Measurements from ENCODE around the gene TSACC. TPM values are rescaled to one million over a fixed set of nuclear protein-coding genes. Genes with fewer than 3 reads are reported as not detected.

The TSACC gene
- polyA plus RNA-seq (2013), result 1.2 and 1.3 TPM in 2 replicates

DNA sequence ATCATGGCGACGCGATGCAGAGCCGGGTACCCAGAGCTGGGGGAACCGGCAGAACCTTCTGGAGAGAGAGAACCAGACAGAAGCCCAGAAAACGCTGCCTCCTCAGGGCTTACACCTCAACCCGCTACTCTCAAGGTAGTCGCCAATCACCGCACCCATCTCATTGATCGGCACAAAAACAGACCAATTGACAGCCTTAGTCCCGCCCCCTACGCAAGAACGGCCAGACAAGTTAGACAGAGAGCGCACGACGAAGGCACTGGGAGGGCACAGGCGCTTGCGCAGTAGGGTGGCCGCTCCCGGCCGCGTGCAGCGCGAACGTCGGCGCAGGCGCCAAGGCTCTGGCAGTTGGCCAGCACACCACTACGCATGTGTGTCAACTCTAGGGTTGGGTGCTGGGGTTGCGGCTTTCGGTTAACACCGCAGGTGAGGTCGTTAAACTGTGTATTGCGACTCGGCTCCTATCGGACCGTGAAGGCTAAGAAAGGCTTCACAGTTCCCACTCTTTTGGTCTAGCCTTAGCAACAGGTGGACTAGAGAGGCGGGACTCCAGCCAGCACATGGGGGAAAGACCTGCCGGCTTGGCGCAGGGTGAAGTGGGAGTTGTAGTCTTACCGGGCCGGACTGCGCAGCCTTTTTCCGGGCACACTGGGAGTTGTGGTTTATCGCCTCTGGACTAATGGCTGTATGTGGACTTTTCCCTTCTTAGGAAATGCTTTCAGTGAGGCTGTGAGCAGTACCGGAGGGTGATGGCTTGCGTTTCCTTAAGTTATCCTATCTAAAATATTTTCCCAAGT lies at the start of gene TSACC, which contains the start of gene CCT3:
TSACC (plus strand) TSS at position 347 of the 797 bp plus-strand sequence. CDS start 1,232 bp downstream, outside the sequence.
CCT3 (minus strand) TSS at position 113 of the 797 bp plus-strand sequence; CDS start at position 5, 108 bp downstream.
- peak within 1 kb of the TSS; percentile 97 for H3K4ac ChIP-seq (ENCODE audit: low read depth, low read length)
- H3K4me3 ChIP-seq (ENCODE audit: low read depth, low read length), result peak within 1 kb of the TSS; percentile 92
- H2BK12ac ChIP-seq (ENCODE audit: low read length), result no peak within 1 kb of the TSS
- DNase-seq, result peak; percentile 99 to 100
- H3K4me1 ChIP-seq (ENCODE audit: control insufficient read depth in 1 of 2, insufficient read depth in 2 of 2, low read length in 2 of 2), result peaks cover 3 to 4% of the 10 kb centered on the region in 2 experiments
- H4K8ac ChIP-seq (ENCODE audit: low read depth, low read length), result peak within 1 kb of the TSS; percentile 91
- peak within 1 kb of the TSS; percentile 96 for H3K9ac ChIP-seq (ENCODE audit: low read length)
- H3K18ac ChIP-seq (ENCODE audit: low read length), result peak within 1 kb of the TSS; percentile 78
- H4K91ac ChIP-seq (ENCODE audit: low read depth, low read length), result peak within 1 kb of the TSS; percentile 75
- H3K79me1 ChIP-seq (ENCODE audit: low read length), result peaks cover 5% of the 10 kb centered on the region
- H2AK5ac ChIP-seq (ENCODE audit: low read length), result no peak within 1 kb of the TSS
- H3K9me3 ChIP-seq (ENCODE audit: insufficient read depth, low read depth, low read length), result no peaks in the 10 kb centered on the region
- peak within 1 kb of the TSS; percentile 83 for H3K14ac ChIP-seq (ENCODE audit: low read length)
- H3K27ac ChIP-seq (ENCODE audit: low read depth, low read length), result peak within 1 kb of the TSS; percentile 59
- no peak within 1 kb of the TSS for H3K23ac ChIP-seq (ENCODE audit: low read length)
- peaks cover 9% of the 10 kb centered on the region for H3K79me2 ChIP-seq (ENCODE audit: control insufficient read depth, insufficient read depth, low read length, poor library complexity)
- WGBS (ENCODE audit: extremely low coverage, insufficient coverage, insufficient read length), result no CpG with 5 or more reads among the region's 47 CpGs
- H2AFZ ChIP-seq (ENCODE audit: insufficient read depth, low read length, poor library complexity), result peak within 1 kb of the TSS; percentile 81
- H3K4me2 ChIP-seq (ENCODE audit: low read length), result peak within 1 kb of the TSS; percentile 88
- no peaks in the 10 kb centered on the region for H3K27me3 ChIP-seq (ENCODE audit: insufficient read depth, low read length)
- peaks cover 5 to 14% of the 10 kb centered on the region in 2 experiments for H3K36me3 ChIP-seq (ENCODE audit: control insufficient read depth in 1 of 2, insufficient read depth in 2 of 2, low read length in 2 of 2)
- H4K12ac ChIP-seq (ENCODE audit: low read depth, low read length), result peak within 1 kb of the TSS; percentile 90
- no peak within 1 kb of the TSS for H2BK5ac ChIP-seq (ENCODE audit: low read depth, low read length, poor library complexity)
- H2BK120ac ChIP-seq (ENCODE audit: insufficient read depth, low read length, poor library complexity), result peak within 1 kb of the TSS; percentile 67

DNA sequence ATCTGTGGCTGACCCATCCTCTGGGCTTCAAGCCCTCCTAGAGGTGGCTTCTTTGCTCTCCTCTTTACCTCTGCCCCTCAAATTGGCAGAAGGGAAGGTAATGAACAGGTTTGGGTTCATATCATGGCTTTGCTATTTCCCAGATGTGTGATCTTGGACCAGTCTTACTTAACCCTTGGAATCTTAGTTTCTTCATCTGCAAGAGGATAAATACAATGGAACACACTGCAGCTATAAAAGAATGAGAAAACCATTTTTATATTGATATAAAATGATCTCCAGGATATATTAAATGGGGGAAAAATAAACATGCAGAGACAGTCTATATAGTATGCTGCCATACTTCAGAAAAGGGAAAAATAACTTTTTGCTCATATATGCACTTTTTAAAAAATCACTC lies 48.5 kb upstream of the TSACC start:
- peaks cover 3 to 5% of the 10 kb centered on the region in 2 experiments for H3K4me1 ChIP-seq (ENCODE audit: control insufficient read depth in 1 of 2, insufficient read depth in 2 of 2, low read length in 2 of 2)
- no peak overlapping the region for H3K18ac ChIP-seq (ENCODE audit: low read length)
- no peak overlapping the region for H3K9ac ChIP-seq (ENCODE audit: low read length)
- H3K4me2 ChIP-seq (ENCODE audit: low read length), result no peak overlapping the region
- no peak overlapping the region for H3K4me3 ChIP-seq (ENCODE audit: low read depth, low read length)
- peaks cover 4% of the 10 kb centered on the region for H3K79me1 ChIP-seq (ENCODE audit: low read length)
- H2AK5ac ChIP-seq (ENCODE audit: low read length), result no peak overlapping the region
- no peaks in the 10 kb centered on the region for H3K9me3 ChIP-seq (ENCODE audit: insufficient read depth, low read depth, low read length)
- H4K8ac ChIP-seq (ENCODE audit: low read depth, low read length), result no peak overlapping the region
- H2AFZ ChIP-seq (ENCODE audit: insufficient read depth, low read length, poor library complexity), result no peak overlapping the region
- H3K27me3 ChIP-seq (ENCODE audit: insufficient read depth, low read length), result no peaks in the 10 kb centered on the region
- peaks cover 2% of the 10 kb centered on the region for H3K79me2 ChIP-seq (ENCODE audit: control insufficient read depth, insufficient read depth, low read length, poor library complexity)
- no peak overlapping the region for H3K23ac ChIP-seq (ENCODE audit: low read length)
- H3K27ac ChIP-seq (ENCODE audit: low read depth, low read length), result no peak overlapping the region
- DNase-seq, result no peak
- no peak overlapping the region for H4K12ac ChIP-seq (ENCODE audit: low read depth, low read length)
- H4K91ac ChIP-seq (ENCODE audit: low read depth, low read length), result no peak overlapping the region
- no peak overlapping the region for H2BK120ac ChIP-seq (ENCODE audit: insufficient read depth, low read length, poor library complexity)
- no peak overlapping the region for H2BK12ac ChIP-seq (ENCODE audit: low read length)
- no peak overlapping the region for H3K14ac ChIP-seq (ENCODE audit: low read length)
- peaks cover 13 to 18% of the 10 kb centered on the region in 2 experiments for H3K36me3 ChIP-seq (ENCODE audit: control insufficient read depth in 1 of 2, insufficient read depth in 2 of 2, low read length in 2 of 2)
- H2BK5ac ChIP-seq (ENCODE audit: low read depth, low read length, poor library complexity), result no peak overlapping the region
- no peak overlapping the region for H3K4ac ChIP-seq (ENCODE audit: low read depth, low read length)

DNA sequence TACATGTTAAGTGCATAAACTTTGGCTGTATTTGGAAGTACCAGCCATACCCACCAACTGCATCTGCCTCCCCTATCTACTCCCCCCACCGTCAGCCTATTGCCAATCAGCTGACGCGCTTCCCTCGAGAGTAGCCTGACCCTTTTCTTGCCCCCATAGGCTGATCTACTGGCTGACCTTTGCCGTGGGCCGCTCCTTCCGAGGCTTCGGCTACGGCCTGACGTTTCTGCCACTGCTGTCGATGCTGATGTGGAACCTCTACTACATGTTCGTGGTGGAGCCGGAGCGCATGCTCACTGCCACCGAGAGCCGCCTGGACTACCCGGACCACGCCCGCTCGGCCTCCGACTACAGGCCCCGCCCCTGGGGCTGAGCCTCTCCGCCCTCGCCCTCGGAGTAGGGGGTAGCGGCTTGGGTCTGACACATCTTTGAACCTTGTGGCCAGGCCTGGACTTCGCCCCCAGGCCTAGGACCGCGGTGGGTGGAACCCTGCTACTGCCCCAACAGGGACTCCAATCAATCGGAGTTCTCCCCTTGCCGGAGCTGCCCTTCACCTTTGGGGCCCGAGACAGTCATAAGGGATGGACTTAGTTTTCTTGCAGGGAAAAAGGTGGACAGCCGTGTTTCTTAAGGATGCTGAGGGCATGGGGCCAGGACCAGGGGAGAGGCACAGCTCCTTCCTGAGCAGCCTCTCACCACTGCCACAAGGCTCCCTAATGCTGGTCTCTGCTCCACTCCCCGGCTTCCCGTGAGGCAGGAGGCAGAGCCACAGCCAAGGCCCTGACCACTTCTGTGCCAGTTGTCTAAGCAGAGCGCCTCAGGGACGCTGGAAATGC lies 46.9 kb upstream of the TSACC start:
- Histone ChIP-seq H3K9me3 (ENCODE audit: insufficient read depth, low read depth, low read length) (no peaks in the 10 kb centered on the region), H3K9ac (ENCODE audit: low read length) (peak overlapping the region; percentile 17), H3K14ac (ENCODE audit: low read length) (peak overlapping the region; percentile 58), H3K4me3 (ENCODE audit: low read depth, low read length) (peak overlapping the region; percentile 69), H3K79me1 (ENCODE audit: low read length) (peaks cover 7% of the 10 kb centered on the region), H4K8ac (ENCODE audit: low read depth, low read length) (peak overlapping the region; percentile 16), H2AK5ac (ENCODE audit: low read length) (peak overlapping the region; percentile 21), H2BK5ac (ENCODE audit: low read depth, low read length, poor library complexity) (no peak overlapping the region), H3K18ac (ENCODE audit: low read length) (no peak overlapping the region), H3K27ac (ENCODE audit: low read depth, low read length) (no peak overlapping the region), H3K4me2 (ENCODE audit: low read length) (peak overlapping the region; percentile 65), H2AFZ (ENCODE audit: insufficient read depth, low read length, poor library complexity) (peak overlapping the region; percentile 32), H3K4ac (ENCODE audit: low read depth, low read length) (no peak overlapping the region), H3K79me2 (ENCODE audit: control insufficient read depth, insufficient read depth, low read length, poor library complexity) (peaks cover 7% of the 10 kb centered on the region), H4K91ac (ENCODE audit: low read depth, low read length) (peak overlapping the region; percentile 3), H2BK12ac (ENCODE audit: low read length) (no peak overlapping the region), H3K27me3 (ENCODE audit: insufficient read depth, low read length) (no peaks in the 10 kb centered on the region), H4K12ac (ENCODE audit: low read depth, low read length) (peak overlapping the region; percentile 4), H3K36me3 (ENCODE audit: control insufficient read depth in 1 of 2, insufficient read depth in 2 of 2, low read length in 2 of 2) (peaks cover 12 to 13% of the 10 kb centered on the region in 2 experiments), H3K4me1 (ENCODE audit: control insufficient read depth in 1 of 2, insufficient read depth in 2 of 2, low read length in 2 of 2) (peaks cover 7 to 9% of the 10 kb centered on the region in 2 experiments), H3K23ac (ENCODE audit: low read length) (no peak overlapping the region), H2BK120ac (ENCODE audit: insufficient read depth, low read length, poor library complexity) (no peak overlapping the region)
- WGBS (ENCODE audit: extremely low coverage, insufficient coverage, insufficient read length), result no CpG with 5 or more reads among the region's 37 CpGs
- DNase-seq, result peak; percentile 85 to 87

DNA sequence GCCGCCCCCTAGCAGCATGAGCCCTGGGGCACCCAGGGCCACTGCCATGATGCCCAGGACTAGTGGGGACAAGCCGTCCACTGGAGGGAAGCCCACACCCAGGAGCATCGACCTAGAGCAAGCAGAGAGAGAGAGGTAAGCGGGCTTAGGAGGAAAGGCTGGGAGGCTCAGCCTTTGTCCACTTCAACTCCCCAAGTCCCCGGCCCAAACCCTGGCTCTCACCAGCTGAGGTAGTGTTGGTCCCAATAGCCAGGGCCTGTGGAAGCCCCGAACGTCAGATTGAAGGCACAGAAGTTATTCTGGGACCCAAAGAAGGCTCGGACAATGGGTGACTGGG lies 45.3 kb upstream of the TSACC start:
- DNase-seq, result no peak
- Histone ChIP-seq H3K4me2 (ENCODE audit: low read length) (no peak overlapping the region), H3K4me3 (ENCODE audit: low read depth, low read length) (no peak overlapping the region), H3K23ac (ENCODE audit: low read length) (no peak overlapping the region), H3K18ac (ENCODE audit: low read length) (no peak overlapping the region), H3K14ac (ENCODE audit: low read length) (no peak overlapping the region), H3K27ac (ENCODE audit: low read depth, low read length) (no peak overlapping the region), H4K91ac (ENCODE audit: low read depth, low read length) (no peak overlapping the region), H2BK5ac (ENCODE audit: low read depth, low read length, poor library complexity) (no peak overlapping the region), H3K36me3 (ENCODE audit: control insufficient read depth in 1 of 2, insufficient read depth in 2 of 2, low read length in 2 of 2) (peaks cover 12 to 13% of the 10 kb centered on the region in 2 experiments), H2AFZ (ENCODE audit: insufficient read depth, low read length, poor library complexity) (no peak overlapping the region), H3K9me3 (ENCODE audit: insufficient read depth, low read depth, low read length) (no peaks in the 10 kb centered on the region), H2BK12ac (ENCODE audit: low read length) (no peak overlapping the region), H2BK120ac (ENCODE audit: insufficient read depth, low read length, poor library complexity) (no peak overlapping the region), H2AK5ac (ENCODE audit: low read length) (no peak overlapping the region), H3K79me1 (ENCODE audit: low read length) (peaks cover 7% of the 10 kb centered on the region), H4K8ac (ENCODE audit: low read depth, low read length) (no peak overlapping the region), H3K27me3 (ENCODE audit: insufficient read depth, low read length) (no peaks in the 10 kb centered on the region), H3K9ac (ENCODE audit: low read length) (no peak overlapping the region), H3K79me2 (ENCODE audit: control insufficient read depth, insufficient read depth, low read length, poor library complexity) (peaks cover 7% of the 10 kb centered on the region), H4K12ac (ENCODE audit: low read depth, low read length) (no peak overlapping the region), H3K4ac (ENCODE audit: low read depth, low read length) (no peak overlapping the region), H3K4me1 (ENCODE audit: control insufficient read depth in 1 of 2, insufficient read depth in 2 of 2, low read length in 2 of 2) (peaks cover 7 to 9% of the 10 kb centered on the region in 2 experiments)
- no CpG with 5 or more reads among the region's 8 CpGs for WGBS (ENCODE audit: extremely low coverage, insufficient coverage, insufficient read length)

All from trophoblast cell (in vitro differentiated cells and primary cell).